Activated CD4-positive, alpha-beta T cell treated with anti-CD3 and anti-CD28 coated beads for 36 hours (primary cell): Measurements from ENCODE around the gene CSPG4. TPM values are rescaled to one million over a fixed set of nuclear protein-coding genes. Genes with fewer than 3 reads are reported as not detected.
"Not testable (repeated sequence)": the region's sequence is repeated elsewhere in the genome, so short reads cannot be mapped to it uniquely, and the experiment has no call there.

Source experiments
- ATAC-seq: fragments of 200-7000 bp; cut with Tn5 transposase; one replicate; pipeline ENCODE4 v1.10.0; 2021; ENCODE audit warnings: mild to moderate bottlenecking, moderate library complexity
- CTCF ChIA-PET: fragments of 350-600 bp; sonication (Branson Sonifier 250); formaldehyde crosslinking; loops from one replicate; lab custom pipeline; 2021; ENCODE audit warnings: antibody characterized with exemption; lab: Charles Lee
- POLR2A ChIA-PET: fragments of 350-600 bp; sonication (Branson Sonifier 250); formaldehyde crosslinking; loops from one replicate; lab custom pipeline; 2021; ENCODE audit warnings: antibody characterized with exemption, inconsistent platforms; lab: Charles Lee
- DNase-seq: peaks from one replicate; pipeline ENCODE4 v3.0.0-alpha.2; 2020
- H3K27ac Mint-ChIP-seq: one replicate; pipeline ENCODE4 v1.8.0; 2021; ENCODE audit warnings: mixed read lengths
- H3K27me3 Mint-ChIP-seq: one replicate; pipeline ENCODE4 v1.8.0; 2021; ENCODE audit warnings: mixed read lengths
- H3K36me3 Mint-ChIP-seq: one replicate; pipeline ENCODE4 v1.8.0; 2021; ENCODE audit warnings: low read depth, mixed read lengths
- H3K4me1 Mint-ChIP-seq: one replicate; pipeline ENCODE4 v1.8.0; 2021; ENCODE audit warnings: mixed read lengths
- H3K4me3 Mint-ChIP-seq: one replicate; pipeline ENCODE4 v1.8.0; 2021; ENCODE audit warnings: mild to moderate bottlenecking, moderate library complexity, mixed read lengths
- H3K9me3 Mint-ChIP-seq: one replicate; pipeline ENCODE4 v1.8.0; 2021; ENCODE audit warnings: low read depth, mixed read lengths
- intact Hi-C, 2 experiments: fragments of 100-400 bp; cut with DNase I in 1 of 2; cut with micrococcal nuclease in 1 of 2; formaldehyde crosslinking; loops; one replicate each; pipeline versions ENCODE4 v1.14.2 to v1.15.1; 2022 to 2024; cut with DNase I, micrococcal nuclease
- total RNA-seq, 2 experiments: library from RNA; stranded (reverse); gene quantifications; one replicate each; pipeline ENCODE4 v1.2.3, GENCODE V29; 2021

Gene CSPG4
- total RNA-seq, 2 experiments from 2014 or later, result not detected

- ChIA-PET POLR2A (no interaction called here), CTCF (interaction anchor here (0.6 to 0.9 kb wide), 2 partner anchors 14 to 49 kb away, joined by 3 read pairs; no protein-coding TSS in a partner anchor)
- DNase-seq (no peak), ATAC-seq (no peak)
- H3K4me1 Mint-ChIP-seq, result peaks cover 13% of the 10 kb centered on the region
- H3K27ac Mint-ChIP-seq, result no peak overlapping the region
- no peaks in the 10 kb centered on the region for H3K27me3 Mint-ChIP-seq
- intact Hi-C loops, result no loop called here
- no peak overlapping the region for H3K4me3 Mint-ChIP-seq
- no peaks in the 10 kb centered on the region for H3K9me3 Mint-ChIP-seq
- no peaks in the 10 kb centered on the region for H3K36me3 Mint-ChIP-seq
Measured at GRCh38 chr15:75753145-75753544, 40.5 kb upstream of the CSPG4 start.

GRCh38 chr15:75751891-75752290, 39.2 kb upstream of the CSPG4 start:
- H3K4me3 Mint-ChIP-seq, result no peak overlapping the region
- intact Hi-C loops, result no loop called here
- H3K9me3 Mint-ChIP-seq, result no peaks in the 10 kb centered on the region
- no peaks in the 10 kb centered on the region for H3K36me3 Mint-ChIP-seq
- peaks cover 10% of the 10 kb centered on the region for H3K4me1 Mint-ChIP-seq
- H3K27me3 Mint-ChIP-seq, result peaks cover 2% of the 10 kb centered on the region
- H3K27ac Mint-ChIP-seq, result no peak overlapping the region
- ChIA-PET CTCF (interaction anchor here (0.6 kb wide), 1 partner anchor 34 kb away, joined by 3 read pairs; no protein-coding TSS in a partner anchor), POLR2A (no interaction called here)
- ATAC-seq, result no peak
- DNase-seq, result no peak

- H3K9me3 Mint-ChIP-seq, result no peaks in the 10 kb centered on the region
- H3K27ac Mint-ChIP-seq, result no peak overlapping the region
- intact Hi-C loops, result no loop called here
- ATAC-seq, result no peak
- H3K4me1 Mint-ChIP-seq, result peaks cover 10% of the 10 kb centered on the region
- H3K36me3 Mint-ChIP-seq, result no peaks in the 10 kb centered on the region
- peaks cover 3% of the 10 kb centered on the region for H3K27me3 Mint-ChIP-seq
- ChIA-PET CTCF (interaction anchor here (0.6 kb wide), 1 partner anchor 33 kb away, joined by 3 read pairs; no protein-coding TSS in a partner anchor), POLR2A (no interaction called here)
- DNase-seq, result no peak
- no peak overlapping the region for H3K4me3 Mint-ChIP-seq
Measured at GRCh38 chr15:75751116-75751875, 38.6 kb upstream of the CSPG4 start.

- H3K4me3 Mint-ChIP-seq, result no peak overlapping the region
- H3K9me3 Mint-ChIP-seq, result no peaks in the 10 kb centered on the region
- H3K27me3 Mint-ChIP-seq, result peaks cover 3% of the 10 kb centered on the region
- ChIA-PET CTCF (interaction anchor here (1.5 kb wide), 1 partner anchor 10 kb away, joined by 3 read pairs; no protein-coding TSS in a partner anchor), POLR2A (no interaction called here)
- H3K4me1 Mint-ChIP-seq, result peaks cover 10% of the 10 kb centered on the region
- ATAC-seq, result no peak
- no peaks in the 10 kb centered on the region for H3K36me3 Mint-ChIP-seq
- no peak for DNase-seq
- intact Hi-C loops, result no loop called here
- no peak overlapping the region for H3K27ac Mint-ChIP-seq
Measured at GRCh38 chr15:75750261-75751050, 37.8 kb upstream of the CSPG4 start.

DNA sequence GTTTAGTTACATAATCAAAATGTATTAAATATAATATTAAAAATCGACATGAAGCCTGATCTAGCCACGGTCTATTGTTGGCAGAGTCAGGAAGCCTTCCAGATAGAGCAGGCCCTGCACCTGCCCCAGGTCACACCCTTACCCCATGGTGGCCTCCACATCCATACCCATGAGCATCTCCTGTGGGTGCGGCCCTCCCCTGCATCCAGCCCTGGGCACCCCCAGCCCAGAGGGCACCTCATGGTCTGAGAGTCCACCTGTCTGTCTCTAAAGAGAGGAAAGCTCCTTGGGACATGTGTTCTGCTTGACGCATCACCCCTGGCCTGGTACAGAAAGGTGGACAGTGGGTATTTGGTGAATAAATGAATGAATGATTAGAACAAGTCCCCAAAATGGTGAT, 37.2 kb upstream of the CSPG4 start:
- no peaks in the 10 kb centered on the region for H3K9me3 Mint-ChIP-seq
- H3K27ac Mint-ChIP-seq, result no peak overlapping the region
- intact Hi-C loops, result no loop called here
- H3K27me3 Mint-ChIP-seq, result peaks cover 4% of the 10 kb centered on the region
- DNase-seq (no peak), ATAC-seq (no peak)
- H3K4me1 Mint-ChIP-seq, result peaks cover 10% of the 10 kb centered on the region
- ChIA-PET POLR2A (no interaction called here), CTCF (interaction anchor here (1.5 kb wide), 1 partner anchor 10 kb away, joined by 3 read pairs; no protein-coding TSS in a partner anchor)
- no peaks in the 10 kb centered on the region for H3K36me3 Mint-ChIP-seq
- no peak overlapping the region for H3K4me3 Mint-ChIP-seq

- H3K9me3 Mint-ChIP-seq, result not testable (repeated sequence)
Measured at GRCh38 chr15:75748882-75749281, 36.2 kb upstream of the CSPG4 start.

GRCh38 chr15:75747121-75747520, 34.5 kb upstream of the CSPG4 start:
- CTCF ChIA-PET, DNase-seq: not testable (repeated sequence)

More at GRCh38 chr15:75748882-75749281, 36.2 kb upstream of the CSPG4 start:
- H3K27ac Mint-ChIP-seq, H3K4me1 Mint-ChIP-seq, POLR2A ChIA-PET, CTCF ChIA-PET, H3K4me3 Mint-ChIP-seq, H3K36me3 Mint-ChIP-seq, H3K27me3 Mint-ChIP-seq: not testable (repeated sequence)
- intact Hi-C loops, result loop anchor here in 1 of 2 experiments (1.0 kb wide), 1 partner anchor 11 kb away; no protein-coding TSS in a partner anchor
- ATAC-seq, result peak; percentile 97
- DNase-seq, result peak; percentile 68

DNA sequence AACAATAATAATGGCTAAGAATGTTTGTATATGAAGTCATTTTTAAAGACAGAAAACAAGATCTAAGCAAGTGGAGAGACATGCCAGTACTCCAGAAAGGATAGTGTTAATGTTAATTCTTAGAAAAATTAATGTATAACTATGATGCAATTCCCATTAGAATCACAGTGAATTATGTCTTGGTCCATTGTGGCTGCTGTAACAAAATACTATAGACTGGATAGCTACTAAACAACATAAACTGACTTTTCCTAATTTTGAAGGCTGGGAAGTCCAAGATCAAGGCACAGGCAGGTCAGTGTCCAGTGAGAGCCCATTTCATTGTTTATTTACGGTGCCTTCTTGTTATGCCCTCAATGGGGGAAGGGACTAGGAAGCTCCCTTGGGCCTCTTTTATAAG, 32.7 kb upstream of the CSPG4 start:
- ATAC-seq (no peak), DNase-seq (no peak)
- intact Hi-C loops, result no loop called here
- peaks cover 10% of the 10 kb centered on the region for H3K4me1 Mint-ChIP-seq
- H3K27me3 Mint-ChIP-seq, result peaks cover 4% of the 10 kb centered on the region
- no peaks in the 10 kb centered on the region for H3K9me3 Mint-ChIP-seq
- H3K27ac Mint-ChIP-seq, result no peak overlapping the region
- H3K4me3 Mint-ChIP-seq, result no peak overlapping the region
- ChIA-PET POLR2A (no interaction called here), CTCF (interaction anchor here (0.6 to 1.2 kb wide), 2 partner anchors 57 to 67 kb away, joined by 3 to 4 read pairs; no protein-coding TSS in a partner anchor)
- H3K36me3 Mint-ChIP-seq, result no peaks in the 10 kb centered on the region

More at GRCh38 chr15:75747121-75747520, 34.5 kb upstream of the CSPG4 start:
- H3K9me3 Mint-ChIP-seq, H3K36me3 Mint-ChIP-seq, H3K27me3 Mint-ChIP-seq, POLR2A ChIA-PET, H3K4me1 Mint-ChIP-seq, ATAC-seq, H3K27ac Mint-ChIP-seq, intact Hi-C loops, H3K4me3 Mint-ChIP-seq: not testable (repeated sequence)

- ATAC-seq, H3K27me3 Mint-ChIP-seq, H3K9me3 Mint-ChIP-seq, POLR2A ChIA-PET, intact Hi-C loops, DNase-seq, H3K4me3 Mint-ChIP-seq, H3K4me1 Mint-ChIP-seq, H3K27ac Mint-ChIP-seq, H3K36me3 Mint-ChIP-seq: not testable (repeated sequence)
- CTCF ChIA-PET, result interaction anchor here (0.6 kb wide), 1 partner anchor 160 kb away, joined by 4 read pairs; no protein-coding TSS in a partner anchor
Measured at GRCh38 chr15:75742346-75742745, 29.7 kb upstream of the CSPG4 start.

DNA sequence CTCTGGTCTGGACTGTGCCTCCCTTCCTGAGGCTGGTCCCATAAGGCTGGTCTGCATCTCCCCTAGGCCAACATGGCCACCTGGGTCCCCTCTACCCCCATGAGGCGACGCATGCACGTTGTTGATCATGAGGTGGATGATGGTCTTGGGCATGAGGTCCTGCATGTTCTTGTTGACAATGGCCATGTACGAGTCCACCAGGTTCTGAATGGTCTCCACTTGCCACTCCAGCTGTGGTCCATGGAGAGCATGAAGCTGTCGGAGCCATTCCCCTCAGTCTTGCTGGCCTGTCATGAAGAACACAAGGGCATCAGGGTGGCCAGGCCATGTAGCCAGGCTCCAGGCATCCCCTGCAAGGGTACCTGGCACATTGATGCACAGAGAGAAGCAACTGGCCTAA, 27.1 kb upstream of the CSPG4 start:
- Mint-ChIP-seq H3K27me3 (peaks cover 1% of the 10 kb centered on the region), H3K36me3 (no peaks in the 10 kb centered on the region), H3K4me3 (peak overlapping the region; percentile 76), H3K9me3 (no peaks in the 10 kb centered on the region), H3K27ac (no peak overlapping the region), H3K4me1 (peaks cover 8% of the 10 kb centered on the region)
- no peak for ATAC-seq
- no peak for DNase-seq
- CTCF ChIA-PET, result interaction anchor here (0.6 to 1.1 kb wide), 2 partner anchors 63 to 81 kb away, joined by 3 to 4 read pairs; no protein-coding TSS in a partner anchor
- intact Hi-C loops, result loop anchor here in 1 of 2 experiments (2.0 kb wide), 1 partner anchor 165 kb away; no protein-coding TSS in a partner anchor
- POLR2A ChIA-PET, result no interaction called here
